Hematopoietic multipotent progenitor cell treated with erythropoietin and hydrocortisone succinate and interleukin-3 and kit ligand, for 15 days (in vitro differentiated cells): ENCODE results near the gene ZNF646.

Experiments used
- DNase-seq: peaks from one replicate; pipeline ENCODE4 v3.0.0-alpha.2; 2015; ENCODE audit warnings: low spot score

ZNF646 gene

GRCh38 chr16:31130899-31131298, 56.7 kb downstream of the ZNF646 start:
- DNase-seq, result no peak

GRCh38 chr16:31131416-31131815, 57.2 kb downstream of the ZNF646 start:
- no peak for DNase-seq

DNA sequence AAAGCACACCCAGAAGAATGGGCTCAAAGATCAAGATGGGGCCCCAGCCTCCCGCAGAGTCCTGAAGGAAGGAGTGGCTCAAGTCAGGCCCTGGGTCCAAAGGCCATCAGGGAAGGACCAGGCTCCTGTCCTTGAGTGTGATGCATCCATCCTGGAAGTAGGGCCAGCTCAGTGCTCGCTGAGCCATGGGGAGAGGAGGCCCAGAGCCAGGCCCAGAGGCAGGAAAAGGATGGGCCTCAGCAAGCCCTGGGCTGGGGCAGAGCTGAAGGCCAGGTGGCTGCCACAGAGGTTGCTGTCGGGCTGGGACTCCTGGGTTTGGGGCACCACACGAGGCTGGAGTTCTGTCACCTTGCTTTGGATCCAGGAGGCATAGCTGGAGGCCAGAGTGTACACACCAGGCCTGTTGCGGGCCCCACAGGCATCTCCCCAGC, 57.6 kb downstream of the ZNF646 start:
- DNase-seq, result no peak

DNA sequence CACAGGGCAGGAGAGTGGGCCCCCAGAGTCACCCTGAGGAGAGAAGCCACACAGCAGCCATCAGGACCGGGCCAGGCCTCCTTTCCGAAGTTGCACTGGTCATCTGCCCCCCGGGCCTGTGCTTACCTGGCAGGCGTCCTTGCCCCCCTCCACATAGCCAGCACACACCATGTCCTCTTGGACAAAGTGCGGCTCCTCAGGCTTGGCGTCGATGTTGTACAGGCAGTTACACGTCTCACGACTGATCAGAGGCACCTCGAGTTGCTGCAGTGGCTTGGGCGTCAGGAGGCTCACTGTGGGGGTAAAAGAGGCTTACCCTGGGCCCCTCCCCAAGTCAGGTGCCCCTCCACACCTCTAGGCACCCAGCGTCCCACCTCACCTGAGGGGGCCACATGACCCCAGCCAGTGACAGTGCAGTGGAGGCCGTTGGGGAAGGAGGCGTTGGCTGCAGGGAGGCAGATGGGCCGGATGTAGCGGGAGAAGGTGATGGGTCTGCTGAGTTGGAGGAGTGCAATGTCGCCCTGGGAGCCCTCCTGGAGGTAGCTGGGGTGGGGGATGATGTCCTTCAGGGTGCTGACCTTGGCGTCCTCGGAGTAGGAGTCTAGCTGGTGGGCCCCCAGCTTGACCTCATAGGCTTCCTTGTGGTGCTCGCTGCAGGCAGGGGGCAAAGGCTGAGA, 58.2 kb downstream of the ZNF646 start:
- no peak for DNase-seq

- no peak for DNase-seq
These were observed 58.9 kb downstream of the ZNF646 start for GRCh38 chr16:31133046-31133501.
